Measurements from ENCODE around the gene CCDC159. TPM values are rescaled to one million over a fixed set of nuclear protein-coding genes. Genes with fewer than 3 reads are reported as not detected.
A peak's percentile ranks its signal among the peaks of the same experiment; 100 is the strongest.

The CCDC159 gene
- total RNA-seq, 3 donors from 2014 or later (not counting 1 experiment from before 2014, with no cell fraction given): 86.9 to 94.9 (median 91.8) TPM

GRCh38 chr19:11322269-11323024 is 23.9 kb upstream of the CCDC159 start:
- no peak for TF ChIP-seq CTCF (IDR thresholded peaks at IDR 0.05)
- no peaks in the 10 kb centered on the region for H3K36me3 ChIP-seq (ENCODE audit: control insufficient read depth, insufficient read depth, low read length)
- H3K4me1 ChIP-seq (ENCODE audit: control insufficient read depth, insufficient read depth, low read length): peaks cover 24% of the 10 kb centered on the region
- no peaks in the 10 kb centered on the region for H3K9me3 ChIP-seq (ENCODE audit: control insufficient read depth, insufficient read depth, low read length)
- Mint-ChIP-seq H3K4me3 (no peak overlapping the region), H3K9me3 (no peaks in the 10 kb centered on the region), H3K27me3 (ENCODE audit: low read depth in 2 of 2) (no peaks in the 10 kb centered on the region), H3K27ac (peak overlapping the region; percentile 44 to 90), H3K36me3 (no peaks in the 10 kb centered on the region), H3K4me1 (peaks cover 35 to 40% of the 10 kb centered on the region in 2 donors)
- H3K4me3 ChIP-seq (ENCODE audit: low read length): no peak overlapping the region
- WGBS (ENCODE audit: insufficient coverage): 69% methylated on average over 6 of the region's 7 CpGs
- ATAC-seq (no peak), DNase-seq (no peak)
- H3K27ac ChIP-seq (ENCODE audit: low read length): no peak overlapping the region
- H3K27me3 ChIP-seq (ENCODE audit: control insufficient read depth, insufficient read depth, low read length): no peaks in the 10 kb centered on the region
- intact Hi-C loops (cut with micrococcal nuclease): no loop called here

DNA sequence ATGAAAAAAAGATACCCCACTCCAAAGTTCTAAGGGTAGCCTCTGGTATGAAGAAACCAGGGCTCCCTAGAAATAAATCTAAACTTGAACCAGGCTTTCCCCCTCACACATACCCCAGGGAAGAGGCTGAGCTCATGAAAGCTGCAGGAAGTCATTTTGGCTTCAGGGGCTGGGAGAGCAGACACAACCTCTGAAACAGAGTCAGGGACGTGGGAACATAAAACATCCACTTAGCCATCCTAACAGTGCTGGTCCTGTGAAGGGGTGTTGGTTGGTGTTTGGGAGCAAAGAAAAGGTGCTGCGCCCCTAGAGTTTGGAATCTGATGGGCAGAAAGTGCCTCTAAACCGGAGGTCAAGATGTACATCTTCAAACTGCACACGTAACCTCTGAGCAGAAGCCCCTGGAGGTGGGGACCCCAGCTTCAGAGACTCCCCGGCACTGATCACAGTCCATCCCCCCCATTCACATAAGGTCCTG is 22.7 kb upstream of the CCDC159 start:
- DNase-seq: no peak
- Histone ChIP-seq H3K4me1 (ENCODE audit: control insufficient read depth, insufficient read depth, low read length) (peaks cover 21% of the 10 kb centered on the region), H3K9me3 (ENCODE audit: control insufficient read depth, insufficient read depth, low read length) (no peaks in the 10 kb centered on the region), H3K27ac (ENCODE audit: low read length) (peak overlapping the region; percentile 82), H3K36me3 (ENCODE audit: control insufficient read depth, insufficient read depth, low read length) (no peaks in the 10 kb centered on the region), H3K4me3 (ENCODE audit: low read length) (no peak overlapping the region), H3K27me3 (ENCODE audit: control insufficient read depth, insufficient read depth, low read length) (no peaks in the 10 kb centered on the region)
- no peaks in the 10 kb centered on the region for H3K9me3 Mint-ChIP-seq
- H3K27me3 Mint-ChIP-seq (ENCODE audit: low read depth in 2 of 2): no peaks in the 10 kb centered on the region
- no peak for TF ChIP-seq CTCF (IDR thresholded peaks at IDR 0.05)
- peak overlapping the region; percentile 64 for H3K4me3 Mint-ChIP-seq
- no peak for ATAC-seq
- peaks cover 26 to 31% of the 10 kb centered on the region in 2 donors for H3K4me1 Mint-ChIP-seq
- H3K27ac Mint-ChIP-seq: peak overlapping the region; percentile 88 to 90
- H3K36me3 Mint-ChIP-seq: no peaks in the 10 kb centered on the region
- WGBS (ENCODE audit: insufficient coverage): 53% methylated on average over 4 of the region's 5 CpGs
- intact Hi-C loops (cut with micrococcal nuclease): no loop called here

DNA sequence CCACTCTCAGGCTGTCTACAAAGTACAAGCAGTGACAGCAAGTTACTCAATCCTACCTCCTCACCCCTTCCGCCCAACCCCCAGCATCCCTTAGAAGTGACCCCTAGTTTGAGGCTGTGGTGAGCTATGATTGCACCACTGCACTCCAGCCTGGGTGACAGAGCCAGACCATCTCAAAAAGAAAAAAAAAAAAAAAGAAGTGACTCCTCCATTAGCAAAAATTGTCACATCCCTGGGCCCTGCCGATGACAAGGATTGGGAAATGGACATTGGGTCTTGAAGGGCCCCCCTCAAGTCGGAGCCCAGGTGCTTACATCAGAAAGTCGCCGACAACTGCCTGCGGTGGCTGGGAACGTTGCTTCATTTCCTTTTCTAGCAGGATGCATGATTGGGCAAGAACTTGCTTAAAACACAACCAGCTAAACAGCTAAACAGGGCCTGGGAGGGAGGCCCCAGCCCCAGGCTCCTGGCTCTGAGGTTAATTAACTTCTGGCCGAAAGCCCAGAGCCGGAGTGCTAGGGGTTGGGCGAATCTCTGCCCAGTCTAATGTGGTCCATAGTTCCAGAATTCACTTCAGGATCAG is 22.1 kb upstream of the CCDC159 start:
- ATAC-seq: peak; percentile 77 to 88 (median 87)

More for the DNA sequence above, 22.1 kb upstream of the CCDC159 start:
- DNase-seq: peak; percentile 44 to 60
- peaks cover 25 to 26% of the 10 kb centered on the region in 2 donors for H3K4me1 Mint-ChIP-seq
- intact Hi-C loops (cut with micrococcal nuclease): no loop called here
- Histone ChIP-seq H3K4me1 (ENCODE audit: control insufficient read depth, insufficient read depth, low read length) (peaks cover 21% of the 10 kb centered on the region), H3K9me3 (ENCODE audit: control insufficient read depth, insufficient read depth, low read length) (no peaks in the 10 kb centered on the region), H3K27ac (ENCODE audit: low read length) (peak overlapping the region; percentile 82), H3K36me3 (ENCODE audit: control insufficient read depth, insufficient read depth, low read length) (no peaks in the 10 kb centered on the region), H3K27me3 (ENCODE audit: control insufficient read depth, insufficient read depth, low read length) (no peaks in the 10 kb centered on the region), H3K4me3 (ENCODE audit: low read length) (no peak overlapping the region)
- peak overlapping the region; percentile 64 for H3K4me3 Mint-ChIP-seq
- no peaks in the 10 kb centered on the region for H3K27me3 Mint-ChIP-seq (ENCODE audit: low read depth in 2 of 2)
- no peaks in the 10 kb centered on the region for H3K9me3 Mint-ChIP-seq
- TF ChIP-seq CTCF (IDR thresholded peaks at IDR 0.05): no peak
- peak overlapping the region; percentile 88 to 90 for H3K27ac Mint-ChIP-seq
- no peaks in the 10 kb centered on the region for H3K36me3 Mint-ChIP-seq
- 10% methylated on average over 10 of the region's 10 CpGs for WGBS (ENCODE audit: insufficient coverage)

All from natural killer cell (primary cell).